ENCODE results near the gene ATAD3A.
"Not testable (repeated sequence)": the region's sequence is repeated elsewhere in the genome, so short reads cannot be mapped to it uniquely, and the experiment has no call there.

GRCh38 chr1:1524750-1525383 lies 12.9 kb downstream of the ATAD3A start:
- TF ChIP-seq, protein P1, sequence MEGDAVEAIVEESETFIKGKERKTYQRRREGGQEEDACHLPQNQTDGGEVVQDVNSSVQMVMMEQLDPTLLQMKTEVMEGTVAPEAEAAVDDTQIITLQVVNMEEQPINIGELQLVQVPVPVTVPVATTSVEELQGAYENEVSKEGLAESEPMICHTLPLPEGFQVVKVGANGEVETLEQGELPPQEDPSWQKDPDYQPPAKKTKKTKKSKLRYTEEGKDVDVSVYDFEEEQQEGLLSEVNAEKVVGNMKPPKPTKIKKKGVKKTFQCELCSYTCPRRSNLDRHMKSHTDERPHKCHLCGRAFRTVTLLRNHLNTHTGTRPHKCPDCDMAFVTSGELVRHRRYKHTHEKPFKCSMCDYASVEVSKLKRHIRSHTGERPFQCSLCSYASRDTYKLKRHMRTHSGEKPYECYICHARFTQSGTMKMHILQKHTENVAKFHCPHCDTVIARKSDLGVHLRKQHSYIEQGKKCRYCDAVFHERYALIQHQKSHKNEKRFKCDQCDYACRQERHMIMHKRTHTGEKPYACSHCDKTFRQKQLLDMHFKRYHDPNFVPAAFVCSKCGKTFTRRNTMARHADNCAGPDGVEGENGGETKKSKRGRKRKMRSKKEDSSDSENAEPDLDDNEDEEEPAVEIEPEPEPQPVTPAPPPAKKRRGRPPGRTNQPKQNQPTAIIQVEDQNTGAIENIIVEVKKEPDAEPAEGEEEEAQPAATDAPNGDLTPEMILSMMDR (IDR thresholded peaks at IDR 0.05; ENCODE audit: low read depth, low read length) = not testable (repeated sequence)
- TF ChIP-seq EZH2phosphoT487 (IDR thresholded peaks at IDR 0.05; ENCODE audit: low read depth) = not testable (repeated sequence)
